SH-SY5Y (cell line): ENCODE results near the gene EPB41L2.

Experiments
- GATA2 ChIP-seq: IDR thresholded peaks from 2 replicates; pipeline ENCODE4 v1.6.1; 2011; ENCODE audit warnings: mild to moderate bottlenecking, low read depth, low read length
- GATA3 ChIP-seq: IDR thresholded peaks from 2 replicates; pipeline ENCODE4 v1.6.1; 2011; ENCODE audit warnings: low read depth, mild to moderate bottlenecking, low read length, moderate library complexity

Gene EPB41L2

DNA sequence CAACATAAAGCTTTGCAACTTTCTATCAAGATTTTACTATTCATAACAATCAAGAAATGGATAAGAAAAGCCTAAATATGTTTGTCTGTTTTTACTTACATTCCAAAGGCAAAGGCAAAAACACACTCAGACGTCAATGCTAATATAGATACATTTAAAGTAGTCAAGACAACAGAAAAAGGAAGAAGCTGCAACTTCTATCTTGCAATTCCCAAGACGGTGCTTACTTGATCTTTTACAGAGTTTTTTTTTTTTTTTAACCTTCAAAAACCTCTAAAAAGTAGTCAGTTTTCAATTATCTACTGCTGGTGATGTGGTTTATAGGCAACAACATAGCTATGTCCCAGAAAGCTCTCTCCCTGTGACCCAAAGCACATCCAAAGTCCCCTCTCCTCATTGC lies 58.1 kb downstream of the EPB41L2 start:
- TF ChIP-seq GATA2 = no peak
- no peak for TF ChIP-seq GATA3

DNA sequence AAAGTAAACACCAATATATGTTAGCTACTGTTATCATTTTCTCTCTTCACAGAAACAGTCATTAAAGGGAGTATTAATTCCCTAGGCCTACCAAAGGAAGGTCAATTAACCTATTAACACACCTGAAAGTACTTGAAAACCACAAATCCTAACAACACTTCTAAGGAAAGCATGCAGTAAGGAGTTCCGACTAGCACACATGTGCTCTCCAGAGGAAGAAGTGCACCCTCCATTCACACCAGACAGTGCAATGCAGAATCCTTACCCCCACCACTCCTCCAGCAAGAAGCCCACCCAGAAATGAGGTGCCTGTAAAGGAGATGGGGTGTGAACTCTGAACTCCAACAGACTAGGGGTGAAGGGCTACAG lies 58.7 kb downstream of the EPB41L2 start:
- no peak for TF ChIP-seq GATA2

DNA sequence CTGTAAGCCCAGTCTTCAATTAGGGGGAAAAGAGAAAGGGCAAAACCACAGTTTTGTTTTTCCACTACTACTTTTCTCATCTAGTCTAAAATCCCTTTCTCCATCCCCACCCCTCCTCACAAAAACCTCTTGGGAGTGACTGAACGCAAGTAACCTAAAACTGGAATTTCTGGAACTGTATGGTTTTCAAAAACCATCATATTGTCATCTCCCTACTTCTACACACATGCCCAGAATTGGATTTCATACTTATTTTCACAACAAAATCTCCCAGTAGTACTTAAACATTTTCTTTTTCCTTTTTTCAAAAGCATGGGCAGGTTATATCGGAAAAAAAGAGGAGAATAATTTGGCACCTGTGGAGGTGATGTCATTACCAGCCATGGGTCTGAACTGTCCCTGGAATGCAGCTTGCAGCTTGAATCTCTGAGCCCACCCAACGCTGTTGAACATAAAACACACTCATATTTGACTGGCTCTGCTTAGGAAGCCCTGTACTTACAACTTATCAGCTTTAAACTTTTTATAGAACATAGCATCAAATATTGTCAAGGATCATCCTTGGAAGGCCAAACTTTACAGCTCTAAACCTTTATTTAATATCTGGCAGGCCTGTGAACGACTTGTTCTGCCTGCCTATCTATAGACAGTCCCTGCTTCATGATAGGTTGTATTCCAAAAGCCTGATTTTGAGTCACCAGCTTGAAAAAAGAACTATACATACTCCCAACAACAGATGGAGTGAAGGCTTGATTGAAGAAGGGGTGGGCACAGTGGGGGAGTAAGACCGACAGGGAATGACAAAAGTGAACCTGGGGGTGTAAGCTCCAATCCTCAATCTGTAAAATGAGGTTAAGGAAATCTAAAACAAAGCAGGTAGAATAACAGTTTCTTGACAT lies 59.3 kb downstream of the EPB41L2 start:
- no peak for TF ChIP-seq GATA2
- TF ChIP-seq GATA3 = no peak

DNA sequence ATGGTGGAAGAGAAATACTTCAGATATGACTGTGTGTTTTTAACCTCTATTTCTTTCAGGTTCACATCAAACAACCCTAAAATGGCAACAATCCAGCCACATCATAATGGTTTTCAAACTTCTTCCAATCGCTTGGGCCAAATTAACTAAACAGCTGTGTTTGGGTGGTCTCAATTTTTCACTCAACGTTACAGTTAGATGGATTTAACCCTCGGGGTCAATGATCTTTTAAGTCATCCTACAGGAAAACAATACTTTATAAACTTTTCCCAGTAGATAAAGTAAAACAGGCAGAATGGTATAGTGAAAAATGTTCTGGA lies 60.4 kb downstream of the EPB41L2 start:
- TF ChIP-seq GATA3 = no peak
- TF ChIP-seq GATA2 = no peak

DNA sequence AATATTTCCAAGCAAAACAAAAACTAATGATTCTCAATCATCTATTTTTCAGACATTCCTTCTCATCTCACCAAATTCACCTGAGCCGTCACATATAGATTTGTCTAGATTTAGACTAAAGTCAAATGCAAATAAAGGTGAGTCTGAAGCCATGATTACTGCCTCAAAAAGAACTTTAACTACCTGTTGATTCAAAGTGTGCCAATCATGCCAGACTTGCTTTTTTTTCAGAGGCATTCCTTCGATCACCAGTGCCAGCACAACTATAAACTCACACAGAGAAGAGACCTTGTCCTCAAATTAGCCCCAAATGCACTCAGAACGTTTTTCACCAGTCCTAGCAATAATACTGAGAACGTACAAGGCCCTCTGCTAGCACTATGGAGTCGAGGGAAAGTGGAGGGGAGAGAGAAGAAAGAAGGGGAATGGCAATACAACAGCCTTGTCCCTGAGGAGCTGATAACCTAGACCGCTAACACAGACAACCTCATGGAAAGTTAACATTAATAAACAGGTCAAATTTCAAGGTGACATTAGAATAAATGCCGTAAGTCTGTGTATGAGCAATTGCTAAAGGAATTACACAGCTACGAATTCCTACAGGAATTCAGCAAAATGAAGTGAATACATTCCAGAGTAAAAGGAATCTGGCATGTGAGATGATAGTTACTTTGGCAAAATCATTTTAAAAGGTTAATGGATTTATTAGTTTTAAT lies 60.9 kb downstream of the EPB41L2 start:
- TF ChIP-seq GATA2 (no peak), GATA3 (no peak)

DNA sequence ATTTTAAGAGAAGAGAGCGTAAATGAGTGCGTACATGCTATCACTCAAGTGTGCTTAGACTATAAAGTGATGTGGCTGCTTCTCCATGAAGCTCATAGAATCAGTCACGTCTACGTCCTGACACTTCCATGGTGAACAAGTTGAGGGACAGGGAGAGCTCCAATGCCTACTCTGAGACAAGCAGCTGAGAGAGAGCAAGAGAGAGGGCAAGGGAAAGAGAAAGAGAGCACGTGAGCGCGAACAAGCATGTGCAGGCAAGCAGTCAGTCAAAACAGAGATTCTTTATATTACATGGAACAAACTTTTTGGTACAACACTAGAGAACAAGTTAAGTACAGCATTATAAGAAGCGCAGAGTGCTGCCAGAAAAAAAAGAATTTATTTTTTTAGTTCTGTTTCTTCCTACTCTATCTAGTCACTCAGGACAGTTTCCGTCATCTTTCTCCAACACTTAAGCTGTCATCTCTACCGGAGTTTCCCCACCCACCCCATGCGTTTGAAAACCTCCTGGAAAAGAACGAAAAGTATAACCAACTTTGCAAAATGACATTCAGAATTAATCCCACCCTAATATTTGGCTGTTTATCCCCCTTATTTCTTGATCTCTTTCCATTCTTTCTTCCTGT lies 61.8 kb downstream of the EPB41L2 start:
- TF ChIP-seq GATA3 = no peak
- TF ChIP-seq GATA2 = no peak

DNA sequence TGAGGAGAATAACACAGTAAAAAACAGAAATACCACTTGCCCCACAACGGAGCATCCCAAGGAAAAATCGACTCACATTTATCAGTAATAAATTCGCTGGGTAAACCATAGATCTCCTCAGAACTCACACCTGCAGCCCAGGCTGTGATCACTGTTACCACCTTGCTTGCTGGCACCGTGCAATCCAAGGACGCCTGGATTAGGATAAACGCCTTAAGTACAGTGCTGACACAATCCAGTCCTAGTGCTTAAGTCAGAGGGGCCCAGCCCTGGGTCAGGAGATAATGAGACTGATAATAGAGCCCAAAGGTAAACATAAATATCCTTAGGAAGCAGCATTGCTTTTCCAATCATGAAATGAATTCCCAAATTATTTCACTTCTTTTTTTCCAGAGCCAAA lies 62.5 kb downstream of the EPB41L2 start:
- TF ChIP-seq GATA3 = no peak

DNA sequence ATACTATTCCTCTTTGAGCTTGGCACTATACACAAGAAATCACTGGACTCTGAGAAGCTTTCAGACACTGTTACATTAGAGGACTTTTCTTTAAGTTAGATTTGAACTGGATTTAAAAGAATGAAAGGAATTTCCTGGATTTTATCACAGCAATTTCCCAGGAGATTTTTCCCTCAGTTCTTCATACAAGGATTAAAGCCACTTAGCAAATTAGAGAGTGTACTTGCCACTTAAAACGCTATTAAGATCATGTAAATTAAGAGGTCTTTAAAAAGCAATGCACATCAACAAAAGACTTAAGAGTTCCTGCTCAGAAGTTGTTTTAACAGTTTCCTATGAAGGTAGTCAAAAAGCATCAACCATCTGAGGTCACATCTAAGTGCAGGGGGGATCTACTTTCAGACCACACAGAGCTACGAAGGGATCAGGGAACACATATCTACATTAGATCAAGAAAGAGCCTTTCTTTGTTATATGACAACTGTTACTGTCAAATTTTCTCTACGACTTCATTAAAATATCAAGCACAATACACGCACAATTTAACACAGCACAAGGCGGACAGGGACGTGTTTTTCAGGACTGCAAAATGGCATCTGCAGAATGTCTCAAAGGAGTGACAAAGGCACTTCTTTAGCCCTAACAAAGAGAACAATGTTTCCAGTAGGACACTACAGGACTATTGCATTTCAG lies 65.8 kb downstream of the EPB41L2 start:
- TF ChIP-seq GATA2 (no peak), GATA3 (no peak)

DNA sequence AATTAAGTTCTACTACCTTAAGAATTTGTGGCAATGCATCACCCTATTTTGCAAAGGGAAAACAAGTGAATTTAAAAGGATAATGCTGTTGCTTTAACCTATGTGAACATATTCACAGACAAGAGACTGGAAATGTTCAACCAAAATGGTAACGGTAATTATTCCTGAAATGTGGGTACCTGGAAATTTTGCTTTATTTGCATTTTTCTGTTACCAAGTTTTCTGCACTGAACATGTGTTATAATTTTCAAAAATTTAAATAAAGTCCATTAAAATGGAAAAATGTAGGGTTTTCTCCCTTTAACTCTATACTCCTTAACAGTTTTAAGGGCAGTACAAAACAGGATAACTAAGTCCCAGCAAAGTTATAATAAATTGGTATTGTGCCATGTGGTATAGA lies 66.4 kb downstream of the EPB41L2 start:
- no peak for TF ChIP-seq GATA3
- no peak for TF ChIP-seq GATA2

DNA sequence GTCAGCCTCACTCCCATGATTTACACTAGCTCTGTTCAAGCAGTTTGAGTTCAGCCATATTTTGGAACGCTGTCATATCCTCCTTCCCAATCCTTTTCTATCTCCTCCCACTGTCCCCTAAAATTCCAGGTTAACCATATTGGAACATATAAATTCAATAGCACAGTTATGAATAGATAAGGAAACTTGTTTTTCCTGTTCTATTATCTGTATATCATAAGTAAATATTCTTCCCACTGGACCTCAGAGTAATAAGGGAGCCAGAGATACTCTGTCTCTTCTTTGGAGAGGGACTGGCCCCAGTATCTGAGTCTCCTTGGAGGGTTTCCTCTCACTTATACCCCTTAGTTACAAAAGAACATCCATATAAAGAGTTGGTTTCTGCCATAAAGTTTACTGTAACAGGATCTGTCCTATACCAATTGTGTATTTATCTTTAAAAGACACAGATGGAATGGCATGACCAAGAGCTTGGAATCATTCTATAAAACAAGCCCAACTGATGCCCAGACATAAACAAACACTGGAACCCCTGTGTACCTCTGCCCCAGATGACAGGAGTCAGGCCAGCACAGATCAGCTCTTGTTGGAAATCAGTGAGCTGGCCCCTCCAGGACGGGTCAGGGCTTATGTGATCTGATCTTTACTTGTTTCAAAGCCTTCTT lies 67.1 kb downstream of the EPB41L2 start:
- TF ChIP-seq GATA2 (no peak), GATA3 (no peak)

DNA sequence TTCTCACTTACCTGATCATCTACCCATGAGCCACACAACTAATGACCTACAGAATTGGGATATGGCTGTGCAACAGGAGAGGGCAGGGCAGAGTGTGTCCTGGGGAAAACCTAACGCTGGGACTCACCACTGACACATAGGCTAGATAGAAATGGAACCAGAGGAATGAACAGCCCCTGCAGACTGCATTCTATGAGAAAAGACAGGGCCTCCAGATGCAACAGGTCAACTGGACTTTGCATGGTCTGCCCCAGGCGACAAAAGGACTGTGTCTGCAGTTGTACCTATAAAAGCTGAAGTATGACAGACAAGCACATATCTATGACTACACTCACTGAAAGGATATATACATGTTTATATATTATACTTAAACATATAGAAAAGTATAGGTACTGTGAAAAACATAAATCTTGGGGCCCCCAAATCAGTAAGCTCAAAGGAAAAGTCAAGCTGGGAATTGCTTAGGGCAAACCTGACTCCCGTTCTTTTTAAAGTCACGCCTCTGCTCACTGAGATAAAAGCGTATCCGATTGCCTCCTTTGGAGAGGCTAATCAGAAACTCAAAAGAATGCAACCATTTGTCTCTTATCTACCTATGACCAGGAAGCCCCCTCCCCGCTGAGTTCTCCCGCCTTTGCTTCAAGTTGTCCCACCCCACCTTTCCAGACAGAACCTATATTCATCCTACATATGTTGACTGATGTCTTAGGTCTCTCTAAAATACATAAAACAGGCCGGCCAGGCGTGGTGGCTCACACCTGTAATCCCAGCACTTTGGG lies 68.5 kb downstream of the EPB41L2 start:
- TF ChIP-seq GATA3 (no peak), GATA2 (no peak)

DNA sequence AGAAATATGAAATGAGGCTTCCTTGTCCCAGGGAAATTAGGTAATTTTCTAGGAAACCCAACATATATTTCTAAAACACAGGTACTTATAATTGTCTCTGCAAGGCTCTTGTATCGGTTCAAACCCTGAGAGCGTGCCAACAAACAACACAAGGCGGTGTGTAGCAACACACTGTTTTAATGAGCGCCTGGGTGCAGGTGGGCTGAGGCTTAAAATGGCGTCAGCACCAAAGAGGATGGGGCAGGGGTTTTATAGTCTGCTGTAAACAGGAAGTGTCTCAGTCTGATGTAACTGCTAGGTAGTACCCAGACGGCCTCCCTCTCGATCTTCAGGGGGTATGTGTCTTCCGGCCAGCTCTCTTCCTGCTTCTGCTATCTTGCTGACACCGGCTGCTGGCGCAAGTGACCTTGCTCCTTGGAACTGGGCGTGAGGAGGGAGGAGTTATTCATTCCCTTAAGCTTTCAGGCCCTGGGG lies 69.7 kb downstream of the EPB41L2 start:
- TF ChIP-seq GATA3 = no peak
- TF ChIP-seq GATA2 = no peak

DNA sequence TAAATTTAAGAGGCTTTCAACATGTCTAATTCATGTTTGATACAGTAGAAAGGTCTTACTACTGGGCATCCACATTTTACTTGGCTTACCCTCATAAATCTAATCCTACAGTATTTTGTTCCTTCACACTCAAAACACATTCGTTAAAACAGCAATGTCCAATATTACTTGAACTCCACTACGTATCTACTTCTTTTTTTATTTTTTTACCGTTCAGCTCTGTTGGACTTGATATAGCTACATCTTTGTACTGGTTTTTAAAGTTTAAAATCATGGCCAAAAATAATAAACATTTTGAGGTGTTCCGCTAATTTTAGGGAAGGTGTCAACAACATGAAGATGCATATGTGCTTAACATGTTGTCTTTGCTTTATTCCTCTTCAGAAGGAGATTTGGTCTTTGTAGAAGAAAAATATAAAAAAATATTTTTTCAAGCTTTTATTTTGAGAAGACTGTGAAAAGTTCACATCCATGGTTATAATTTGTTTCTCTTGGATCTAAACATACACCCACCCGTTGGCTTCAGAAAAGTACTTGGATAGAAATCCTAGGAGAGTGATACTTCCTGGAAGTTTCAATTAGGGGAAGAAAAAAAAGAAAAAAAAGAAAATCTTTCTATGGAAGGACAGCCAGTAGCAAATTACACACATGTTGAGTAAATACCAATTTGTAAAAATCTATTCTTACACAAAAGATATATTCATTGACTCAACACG lies 71.5 kb downstream of the EPB41L2 start:
- TF ChIP-seq GATA3 (no peak), GATA2 (no peak)
